C4-2B (cell line): ENCODE measurements around the gene URAD.
"Not testable (repeated sequence)": the region's sequence is repeated elsewhere in the genome, so short reads cannot be mapped to it uniquely, and the experiment has no call there.

Experiments used
- H3K27ac ChIP-seq: fragments of 450-650 bp; 2 replicates; pipeline ENCODE4 v1.5.1; 2017
- CTCF ChIP-seq: fragments of 450-650 bp; conservative IDR thresholded peaks from 2 replicates; pipeline ENCODE4 v1.5.1; 2017; ENCODE audit warnings: mild to moderate bottlenecking
- ZFX ChIP-seq: fragments of 450-650 bp; IDR thresholded peaks from 2 replicates; pipeline ENCODE4 v1.6.1; 2017

URAD gene

GRCh38 chr13:28010046-28010445, 21.6 kb upstream of the URAD start:
- TF ChIP-seq ZFX (no peak), CTCF (no peak)
- no peak overlapping the region for H3K27ac ChIP-seq

- H3K27ac ChIP-seq = not testable (repeated sequence)
These were observed 16.5 kb upstream of the URAD start for GRCh38 chr13:28005016-28005415.

- no peak overlapping the region for H3K27ac ChIP-seq
- TF ChIP-seq ZFX = no peak
- TF ChIP-seq CTCF = no peak
These were observed 14.6 kb upstream of the URAD start for GRCh38 chr13:28002886-28003698.

DNA sequence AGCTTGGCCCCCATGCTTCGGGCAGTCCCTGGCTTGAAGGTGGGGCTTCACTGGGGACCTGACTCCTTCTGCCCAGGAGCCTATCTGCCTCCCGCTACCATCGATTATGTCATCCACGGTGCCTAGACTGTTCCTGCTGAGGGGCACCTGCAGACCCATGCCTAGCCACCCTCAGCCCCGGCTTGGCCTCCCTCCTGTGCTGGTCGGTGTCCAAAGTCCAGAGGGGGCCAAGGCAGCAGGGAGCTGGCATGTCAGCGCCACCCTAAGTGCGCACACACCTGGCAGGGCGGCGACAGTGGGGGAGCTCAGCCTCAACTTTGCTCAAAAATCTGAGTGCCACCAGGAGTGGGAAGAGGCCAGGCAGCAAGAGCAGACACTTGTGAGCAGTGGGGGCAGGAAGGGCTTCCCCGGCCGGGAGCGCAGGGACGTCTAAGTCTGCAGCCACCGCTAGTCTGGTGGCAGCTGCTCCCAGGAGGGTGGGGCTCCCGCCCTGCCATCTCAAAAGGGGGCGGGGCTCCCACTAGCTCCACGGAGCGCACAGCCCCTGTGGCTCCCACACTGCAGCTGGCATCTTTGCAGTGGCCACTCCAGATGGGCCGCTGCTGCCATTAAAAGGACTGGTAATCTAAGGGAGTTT, 13.5 kb upstream of the URAD start:
- H3K27ac ChIP-seq = no peak overlapping the region

GRCh38 chr13:28001049-28001448, 12.6 kb upstream of the URAD start:
- H3K27ac ChIP-seq = no peak overlapping the region
- TF ChIP-seq CTCF (no peak), ZFX (no peak)

More for the DNA sequence above, 13.5 kb upstream of the URAD start:
- TF ChIP-seq CTCF (no peak), ZFX (no peak)

DNA sequence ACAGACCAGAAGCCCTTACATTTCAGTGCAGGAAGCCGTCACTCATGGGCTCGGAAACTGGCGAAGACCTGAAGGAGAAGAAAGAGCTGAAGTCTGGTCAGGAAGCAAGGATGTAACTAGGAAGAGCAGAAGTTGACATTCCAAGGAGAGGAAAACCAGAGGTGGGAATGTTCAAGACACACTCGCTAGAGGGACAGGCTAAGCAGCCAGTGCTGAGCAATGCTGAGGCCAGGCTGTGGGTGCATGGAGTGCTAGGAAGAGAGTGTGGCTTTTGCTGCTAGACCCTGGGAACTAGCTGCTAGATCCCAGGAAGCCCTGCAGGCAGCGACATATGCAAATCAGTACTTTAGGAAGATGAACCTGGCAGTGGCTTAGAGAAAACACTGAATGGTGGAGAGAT, 12.1 kb upstream of the URAD start:
- TF ChIP-seq CTCF = no peak
- no peak for TF ChIP-seq ZFX
- no peak overlapping the region for H3K27ac ChIP-seq

GRCh38 chr13:27997904-27998522, 9.5 kb upstream of the URAD start:
- H3K27ac ChIP-seq = no peak overlapping the region
- no peak for TF ChIP-seq ZFX
- TF ChIP-seq CTCF = peak; percentile 100
